HUDEP-2 (cell line): Measurements from ENCODE around the gene FADD.
A peak's percentile ranks its signal among the peaks of the same experiment; 100 is the strongest.
"Not testable (repeated sequence)": the region's sequence is repeated elsewhere in the genome, so short reads cannot be mapped to it uniquely, and the experiment has no call there.

ENCODE experiments used
- DNase-seq, 76 experiments: peaks; one replicate each; lab custom pipeline; 2025; ENCODE audit not compliant: unreplicated experiment in 76 of 76; lab: John Stamatoyannopoulos, UW

FADD gene

DNA sequence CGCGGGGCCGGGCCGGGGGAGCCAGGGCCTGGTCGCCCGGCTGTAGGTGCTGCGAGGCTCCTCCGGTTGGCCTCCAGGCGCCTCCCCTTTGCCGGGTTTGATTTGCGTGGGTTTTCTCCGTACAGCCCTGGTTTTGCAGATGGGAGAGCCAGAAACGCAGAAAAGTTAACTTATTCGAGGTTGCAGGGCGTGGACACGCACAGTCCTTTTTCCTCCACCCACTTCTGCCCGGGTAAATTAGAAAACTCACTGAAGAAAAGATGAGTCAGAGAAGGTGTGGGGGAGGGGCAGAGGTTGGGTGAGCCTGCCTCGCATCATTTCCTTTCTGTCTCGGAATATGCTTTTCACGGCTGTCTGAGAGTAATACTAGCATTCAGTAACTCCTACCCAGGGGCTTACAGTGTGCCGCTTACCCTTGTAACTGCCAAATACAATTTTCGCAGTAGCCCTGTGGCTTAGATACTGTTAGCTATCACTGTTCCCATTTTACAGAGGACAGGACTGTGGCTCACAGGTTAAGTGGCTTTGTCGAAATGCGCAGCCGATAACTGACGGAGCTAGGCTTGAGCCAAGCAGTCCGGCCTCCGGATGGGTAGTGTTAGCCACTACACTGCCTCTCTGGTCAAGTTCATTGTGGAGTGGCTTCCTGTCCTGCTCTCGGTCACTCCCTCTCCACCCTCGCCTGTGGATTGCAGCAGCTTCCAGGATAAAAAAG lies 812 bp downstream of the FADD start:
- peak in 71 of 76 experiments; percentile 16 to 88 (median 66) for DNase-seq

DNA sequence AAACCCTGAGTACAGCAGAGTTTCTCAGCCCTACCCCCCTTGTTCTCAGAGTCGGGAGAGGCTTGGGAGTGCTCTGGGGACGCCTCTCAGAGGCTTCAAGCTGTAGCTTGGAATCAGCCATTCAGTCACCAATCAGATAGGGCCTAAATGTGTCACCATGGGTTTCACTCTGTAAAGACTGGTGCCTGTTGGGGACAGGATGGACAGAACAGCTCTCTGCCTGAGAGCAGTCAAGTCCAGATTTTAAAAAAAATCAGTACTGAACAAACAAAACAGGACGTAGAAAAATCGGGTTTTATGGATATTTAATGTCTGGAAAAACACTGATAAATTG lies 1.3 kb downstream of the FADD start:
- DNase-seq: peak in 24 of 76 experiments; percentile 7 to 53 (median 26)

DNA sequence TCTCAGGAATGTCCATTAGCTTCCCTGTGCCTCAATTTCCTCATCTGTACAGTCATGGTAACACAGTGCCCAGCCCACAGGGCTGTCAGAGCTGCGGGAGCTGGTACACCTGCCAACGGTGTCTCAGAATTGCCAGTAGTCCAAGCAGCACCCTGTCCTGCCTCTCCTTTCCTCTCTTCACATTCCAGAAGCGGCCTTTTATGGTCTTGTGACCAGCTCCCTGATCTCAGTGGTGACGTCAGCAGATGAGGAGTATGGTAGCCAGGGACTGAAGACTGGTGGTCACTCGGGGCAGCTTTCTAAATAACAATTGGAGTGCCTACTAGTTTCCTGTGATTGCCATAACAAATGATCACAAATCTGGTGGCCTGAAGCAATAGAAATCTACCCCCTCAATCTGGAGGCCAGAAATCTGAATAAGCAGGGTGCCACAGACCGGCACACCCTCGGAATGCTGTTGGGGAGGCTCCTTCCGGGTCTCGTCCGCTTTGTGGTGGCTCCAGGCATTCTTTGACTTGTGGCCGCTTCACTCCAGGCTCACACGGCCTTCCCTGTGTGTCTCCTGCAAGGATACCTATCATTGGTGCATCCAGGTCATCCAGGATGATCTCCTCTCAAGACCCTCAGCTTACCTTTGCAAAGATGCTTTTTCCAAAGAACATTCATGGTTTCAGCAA lies 2.1 kb downstream of the FADD start:
- DNase-seq: no peak

DNA sequence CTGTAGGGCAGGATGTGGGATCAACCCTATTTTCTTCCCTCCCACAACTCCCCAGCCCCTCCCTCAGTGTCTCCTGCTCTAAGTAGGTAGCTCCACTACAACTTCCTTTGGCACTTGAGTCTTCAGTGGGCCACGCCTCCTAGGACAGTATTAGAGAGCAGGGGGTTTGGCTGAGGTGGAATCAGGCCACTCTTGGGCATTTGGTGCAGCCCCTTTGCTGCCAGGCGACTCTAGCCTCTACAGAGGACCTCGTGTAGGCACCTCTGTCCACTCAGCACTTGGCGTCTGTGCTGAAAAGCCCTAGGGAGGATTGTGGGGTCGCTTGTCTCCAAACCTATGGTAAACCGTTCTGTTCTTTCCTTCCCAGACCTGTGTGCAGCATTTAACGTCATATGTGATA lies 2.7 kb downstream of the FADD start:
- DNase-seq: no peak

DNA sequence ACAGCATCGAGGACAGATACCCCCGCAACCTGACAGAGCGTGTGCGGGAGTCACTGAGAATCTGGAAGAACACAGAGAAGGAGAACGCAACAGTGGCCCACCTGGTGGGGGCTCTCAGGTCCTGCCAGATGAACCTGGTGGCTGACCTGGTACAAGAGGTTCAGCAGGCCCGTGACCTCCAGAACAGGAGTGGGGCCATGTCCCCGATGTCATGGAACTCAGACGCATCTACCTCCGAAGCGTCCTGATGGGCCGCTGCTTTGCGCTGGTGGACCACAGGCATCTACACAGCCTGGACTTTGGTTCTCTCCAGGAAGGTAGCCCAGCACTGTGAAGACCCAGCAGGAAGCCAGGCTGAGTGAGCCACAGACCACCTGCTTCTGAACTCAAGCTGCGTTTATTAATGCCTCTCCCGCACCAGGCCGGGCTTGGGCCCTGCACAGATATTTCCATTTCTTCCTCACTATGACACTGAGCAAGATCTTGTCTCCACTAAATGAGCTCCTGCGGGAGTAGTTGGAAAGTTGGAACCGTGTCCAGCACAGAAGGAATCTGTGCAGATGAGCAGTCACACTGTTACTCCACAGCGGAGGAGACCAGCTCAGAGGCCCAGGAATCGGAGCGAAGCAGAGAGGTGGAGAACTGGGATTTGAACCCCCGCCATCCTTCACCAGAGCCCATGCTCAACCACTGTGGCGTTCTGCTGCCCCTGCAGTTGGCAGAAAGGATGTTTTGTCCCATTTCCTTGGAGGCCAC lies 3.3 kb downstream of the FADD start:
- DNase-seq: no peak

DNA sequence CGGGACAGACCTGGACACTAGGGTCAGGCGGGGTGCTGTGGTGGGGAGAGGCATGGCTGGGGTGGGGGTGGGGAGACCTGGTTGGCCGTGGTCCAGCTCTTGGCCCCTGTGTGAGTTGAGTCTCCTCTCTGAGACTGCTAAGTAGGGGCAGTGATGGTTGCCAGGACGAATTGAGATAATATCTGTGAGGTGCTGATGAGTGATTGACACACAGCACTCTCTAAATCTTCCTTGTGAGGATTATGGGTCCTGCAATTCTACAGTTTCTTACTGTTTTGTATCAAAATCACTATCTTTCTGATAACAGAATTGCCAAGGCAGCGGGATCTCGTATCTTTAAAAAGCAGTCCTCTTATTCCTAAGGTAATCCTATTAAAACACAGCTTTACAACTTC lies 3.9 kb downstream of the FADD start:
- no peak for DNase-seq

DNA sequence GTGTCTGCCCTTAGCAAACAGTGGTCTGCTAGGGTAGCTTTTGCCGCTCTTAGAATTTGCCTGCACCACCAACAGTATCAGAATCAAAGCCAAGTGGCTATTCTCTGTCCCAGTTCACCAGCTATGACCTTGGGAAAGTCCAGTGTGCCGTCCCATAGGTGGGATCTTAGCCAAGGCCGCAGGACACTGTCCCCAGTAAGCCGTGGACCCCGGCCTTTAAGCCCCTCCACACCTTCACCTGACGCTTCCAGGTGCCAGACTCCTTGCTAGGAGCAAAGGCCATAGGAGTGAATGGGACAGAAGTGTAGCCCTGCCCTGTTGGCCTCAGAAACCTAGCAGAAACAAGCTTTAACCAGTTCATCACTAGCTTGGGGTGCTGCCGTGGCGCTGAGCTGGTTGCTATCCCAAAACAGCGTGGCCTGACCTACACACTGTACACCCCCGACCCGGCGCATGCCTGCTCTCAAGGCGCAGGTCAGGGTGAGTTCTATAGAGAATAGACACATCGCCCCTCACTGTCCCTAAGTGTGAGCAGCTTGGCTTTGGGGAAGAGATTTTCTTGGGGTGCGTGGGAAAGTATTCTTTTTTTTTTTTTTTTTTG lies 4.5 kb downstream of the FADD start:
- no peak for DNase-seq

DNA sequence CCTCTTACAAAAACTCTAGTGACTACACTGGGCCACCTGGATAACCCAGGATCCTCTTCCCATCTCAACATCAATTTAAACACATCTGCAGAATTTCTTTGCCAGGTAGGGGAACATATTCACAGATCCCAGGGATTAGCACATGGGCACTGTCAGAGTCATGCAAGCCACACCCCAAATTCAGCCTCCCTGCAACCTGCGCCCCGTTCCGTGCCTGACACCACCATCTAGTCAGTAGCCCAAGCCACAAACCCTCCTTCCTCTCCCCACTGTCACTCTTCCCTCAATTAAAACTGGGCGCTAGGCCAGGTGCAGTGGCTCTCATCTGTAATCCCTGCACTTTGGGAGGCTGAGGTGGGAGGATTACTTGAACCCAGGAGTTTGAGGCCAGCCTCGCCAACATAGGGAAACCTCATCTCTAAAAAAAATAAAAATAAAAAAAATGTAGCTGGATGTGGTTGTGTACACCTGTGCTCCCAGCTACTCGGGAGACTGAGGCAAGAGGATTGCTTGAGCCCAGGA lies 6.4 kb downstream of the FADD start:
- DNase-seq: no peak

DNA sequence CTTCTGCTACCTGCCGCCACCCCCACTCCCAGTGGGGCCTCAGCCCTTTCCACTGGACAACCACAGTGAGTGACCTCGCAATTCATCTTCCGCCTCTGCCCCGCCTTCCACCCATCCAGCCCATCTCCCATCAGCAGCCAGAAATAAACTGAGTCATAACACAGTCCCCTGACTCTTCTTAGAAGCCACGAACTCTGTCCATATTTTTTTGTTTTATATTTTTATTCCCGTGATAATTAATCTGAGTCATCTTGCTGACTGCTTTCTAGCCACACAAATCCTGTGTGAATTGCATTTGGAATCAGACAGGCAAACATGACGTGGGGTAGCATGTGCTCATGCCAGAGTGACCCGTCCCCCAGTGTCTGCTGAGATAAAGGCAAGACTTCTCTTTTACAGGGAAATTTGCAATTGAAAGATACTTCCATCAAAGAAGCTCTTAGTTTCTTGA lies 7.0 kb downstream of the FADD start:
- no peak for DNase-seq

DNA sequence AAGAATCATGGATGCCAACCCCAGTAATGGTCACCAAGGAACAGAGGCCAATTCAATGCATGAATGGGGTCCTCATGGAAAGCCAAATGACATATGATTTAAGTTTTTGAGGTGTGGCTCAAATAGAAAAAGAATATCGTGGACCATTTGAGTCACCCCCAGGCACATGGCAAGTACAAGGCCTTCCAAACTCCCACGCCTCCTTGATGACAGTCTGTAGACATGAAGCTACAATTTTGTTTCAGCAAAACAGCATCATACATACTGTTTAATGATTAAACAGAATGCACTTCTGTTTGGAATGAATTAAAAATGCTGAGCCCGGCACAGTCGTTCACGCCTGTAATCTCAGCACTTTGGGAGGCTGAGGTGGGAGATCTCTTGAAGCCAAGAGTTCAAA lies 7.4 kb downstream of the FADD start:
- DNase-seq: no peak

DNA sequence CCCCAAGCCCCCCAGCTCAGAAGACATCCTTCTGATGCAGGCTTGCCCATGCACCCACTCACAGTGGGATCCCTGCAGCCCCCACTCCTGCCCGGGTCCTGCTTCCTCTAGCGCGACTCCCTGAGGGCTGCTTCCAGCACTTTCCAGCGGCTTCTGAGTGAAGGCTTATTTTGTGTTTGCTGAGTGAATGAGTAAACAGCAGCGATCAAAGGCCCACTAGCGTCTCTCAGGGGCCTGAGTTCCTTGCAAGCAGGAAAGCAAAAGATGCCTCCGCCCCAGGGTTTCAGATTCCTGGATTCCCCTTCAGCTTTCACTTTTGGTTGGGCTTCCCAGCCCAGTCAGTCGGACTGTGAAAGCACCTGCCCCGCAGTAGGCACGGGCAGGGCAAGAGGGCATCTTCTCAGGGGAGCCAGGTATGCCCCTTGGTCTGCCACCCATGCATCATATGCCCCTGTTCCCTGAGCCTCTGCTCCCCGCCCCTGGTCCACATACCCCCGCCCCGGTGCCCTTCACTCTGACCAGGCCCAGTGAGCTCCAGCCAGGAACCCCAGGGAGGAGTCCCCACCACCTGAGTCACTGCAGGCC lies 9.2 kb downstream of the FADD start:
- DNase-seq: no peak

DNA sequence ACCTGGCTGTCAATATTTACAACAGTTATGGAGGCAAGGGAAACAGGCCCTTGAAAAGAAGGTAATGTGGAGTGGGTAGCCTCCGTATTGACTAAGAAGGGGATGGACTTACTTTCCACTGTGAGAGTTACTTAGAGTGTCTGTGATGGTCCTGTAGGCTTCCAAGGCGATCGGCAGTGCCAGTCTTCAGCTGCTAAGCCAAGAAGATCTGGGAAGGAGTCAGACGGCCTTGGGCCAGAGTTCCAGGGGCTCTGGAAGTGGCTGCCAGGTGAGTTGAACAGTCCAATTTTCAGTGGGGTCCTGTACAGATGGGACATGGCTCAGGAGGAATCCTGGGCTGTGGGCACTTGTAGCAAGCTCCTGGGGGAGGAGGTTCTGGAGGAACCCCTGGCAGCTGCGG lies 14.3 kb downstream of the FADD start:
- not testable (repeated sequence) for DNase-seq

DNA sequence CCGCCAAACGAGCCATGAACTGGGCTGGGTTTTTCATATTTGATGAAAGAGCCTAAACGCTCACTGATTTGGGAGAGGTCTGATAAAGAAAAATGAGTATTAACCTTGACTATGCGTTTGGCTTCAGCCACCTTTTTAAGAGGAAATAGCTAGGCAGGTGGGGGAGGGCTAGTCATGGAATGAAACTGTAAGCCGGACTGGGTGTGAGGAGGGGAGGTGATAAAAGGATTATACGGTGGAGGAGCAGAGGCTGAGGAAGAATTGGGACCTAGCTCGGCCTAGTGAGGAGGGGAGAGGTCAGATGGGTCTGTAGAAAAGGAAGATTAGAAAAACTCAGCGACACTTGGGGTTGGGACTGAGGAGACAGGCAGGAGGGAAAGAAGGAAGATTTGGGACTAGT lies 15.0 kb downstream of the FADD start:
- not testable (repeated sequence) for DNase-seq

DNA sequence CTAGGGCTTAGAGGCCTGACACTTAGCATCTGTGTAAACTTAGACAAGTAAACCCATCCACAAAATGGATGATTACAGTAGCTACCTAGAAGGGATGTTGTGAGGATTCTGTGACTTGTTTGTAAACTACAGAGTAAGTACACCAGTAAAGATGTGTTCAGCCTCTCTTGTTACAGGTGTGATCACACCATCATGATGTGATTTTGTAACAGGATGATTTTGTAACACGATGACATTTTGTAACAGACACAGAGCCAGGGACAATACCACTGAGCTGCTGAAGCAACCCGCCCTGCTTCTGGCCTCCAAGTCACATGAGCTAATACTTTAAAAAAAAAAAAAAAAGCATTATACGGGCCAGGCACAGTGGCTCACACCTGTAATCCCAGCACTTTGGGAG lies 17.0 kb downstream of the FADD start:
- DNase-seq: no peak

DNA sequence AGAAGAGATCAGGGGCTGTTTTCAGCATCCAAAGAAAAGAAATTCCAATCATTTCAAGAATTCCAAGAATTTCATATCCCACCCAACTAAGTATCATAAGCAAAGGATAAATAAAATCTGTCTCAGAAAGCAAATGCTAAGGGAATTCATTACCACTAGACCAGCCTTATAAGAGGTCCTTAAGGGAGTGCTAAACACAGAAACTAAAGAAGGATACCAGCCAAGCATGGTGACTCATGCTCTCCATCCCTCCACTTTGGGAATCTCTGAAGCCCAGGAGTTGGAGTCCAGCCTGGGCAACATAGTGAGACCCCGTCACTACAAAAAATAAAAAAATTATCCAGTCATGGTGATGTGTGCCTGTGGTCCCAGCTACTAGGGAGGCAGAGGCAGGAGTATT lies 17.8 kb downstream of the FADD start:
- DNase-seq: no peak

DNA sequence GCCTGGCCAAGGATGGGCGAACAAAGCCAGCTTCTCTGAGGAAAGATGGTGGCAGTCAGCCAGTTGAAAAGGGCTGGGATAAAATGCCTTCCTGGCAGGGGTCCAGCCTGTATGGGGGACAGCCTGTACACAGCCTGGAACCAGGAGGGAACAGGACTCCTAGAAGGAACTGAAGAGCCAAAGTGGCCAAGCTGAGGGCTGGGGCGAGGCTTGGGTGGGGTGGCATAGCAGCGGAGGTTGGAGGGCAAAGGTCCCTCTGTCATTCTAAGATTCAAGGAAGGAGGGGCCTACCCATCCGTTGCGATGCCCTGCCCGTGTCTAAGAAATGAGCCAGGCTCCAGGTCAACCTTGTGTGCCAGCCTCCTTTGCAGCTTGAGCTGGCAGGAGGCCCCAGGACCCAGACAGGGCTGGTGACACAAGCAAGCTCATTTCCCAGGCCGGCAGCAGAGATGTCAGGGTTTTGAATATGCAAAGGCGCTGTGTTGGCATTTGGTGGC lies 22.6 kb downstream of the FADD start:
- DNase-seq: no peak

DNA sequence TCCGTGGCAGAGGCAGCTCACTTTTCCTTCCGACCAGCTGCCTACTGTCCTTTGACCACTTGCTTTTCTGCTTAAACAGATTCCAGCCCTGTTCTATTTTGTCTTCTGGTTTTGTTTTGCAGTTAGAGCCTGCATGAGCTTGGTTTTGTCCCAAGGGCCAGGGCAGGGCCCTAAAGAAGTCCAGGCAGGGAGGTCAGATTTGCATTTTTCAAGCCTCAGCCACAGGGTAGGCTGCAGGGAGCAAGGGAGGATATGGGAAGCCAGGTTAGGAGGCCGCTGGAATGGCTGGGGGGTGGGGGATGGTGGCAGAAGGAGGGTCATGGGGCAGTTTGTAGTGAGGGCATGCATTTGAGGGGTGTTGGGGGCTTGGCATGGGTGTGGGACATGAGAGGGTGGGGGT lies 23.1 kb downstream of the FADD start:
- no peak for DNase-seq

DNA sequence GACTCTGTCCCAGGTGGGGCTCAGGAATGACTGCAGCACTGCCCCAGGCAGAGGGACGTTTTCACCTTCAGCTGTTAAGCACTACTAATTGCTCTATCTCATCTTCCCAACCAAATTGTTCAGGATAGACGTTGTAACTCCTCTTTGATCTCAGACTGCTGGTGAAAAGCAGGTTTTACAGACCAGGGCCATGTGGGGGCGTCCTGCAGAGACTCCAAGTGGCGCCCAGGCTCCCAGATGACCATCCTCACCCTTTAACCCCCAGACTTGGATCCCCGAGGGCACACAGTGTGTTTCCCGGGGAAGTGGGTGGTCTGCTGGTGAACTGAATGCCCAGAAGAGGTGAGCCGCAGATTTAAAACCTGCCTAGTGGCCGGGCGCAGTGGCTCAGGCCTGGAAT lies 23.9 kb downstream of the FADD start:
- peak in 14 of 76 experiments; percentile 2 to 25 (median 8) for DNase-seq

DNA sequence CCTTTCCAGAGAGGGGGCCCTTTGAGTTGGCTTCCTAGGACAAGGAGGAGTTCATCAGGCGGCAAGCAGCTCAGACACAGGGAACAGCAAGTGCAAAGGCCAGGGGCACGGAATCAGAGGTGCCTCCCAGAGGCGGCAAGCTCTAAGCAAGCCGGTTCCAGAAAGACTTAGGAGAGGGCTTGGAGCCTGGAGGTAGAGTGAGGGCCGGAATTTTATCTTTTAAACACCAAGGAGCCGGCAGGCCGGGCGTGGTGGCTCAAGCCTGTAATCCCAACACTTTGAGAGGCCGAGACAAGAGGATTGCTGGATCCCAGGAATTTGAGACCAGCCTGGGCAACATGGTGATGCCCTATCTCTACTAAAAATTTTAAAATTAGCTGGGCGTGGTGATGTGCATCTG lies 26.6 kb downstream of the FADD start:
- no peak for DNase-seq

DNA sequence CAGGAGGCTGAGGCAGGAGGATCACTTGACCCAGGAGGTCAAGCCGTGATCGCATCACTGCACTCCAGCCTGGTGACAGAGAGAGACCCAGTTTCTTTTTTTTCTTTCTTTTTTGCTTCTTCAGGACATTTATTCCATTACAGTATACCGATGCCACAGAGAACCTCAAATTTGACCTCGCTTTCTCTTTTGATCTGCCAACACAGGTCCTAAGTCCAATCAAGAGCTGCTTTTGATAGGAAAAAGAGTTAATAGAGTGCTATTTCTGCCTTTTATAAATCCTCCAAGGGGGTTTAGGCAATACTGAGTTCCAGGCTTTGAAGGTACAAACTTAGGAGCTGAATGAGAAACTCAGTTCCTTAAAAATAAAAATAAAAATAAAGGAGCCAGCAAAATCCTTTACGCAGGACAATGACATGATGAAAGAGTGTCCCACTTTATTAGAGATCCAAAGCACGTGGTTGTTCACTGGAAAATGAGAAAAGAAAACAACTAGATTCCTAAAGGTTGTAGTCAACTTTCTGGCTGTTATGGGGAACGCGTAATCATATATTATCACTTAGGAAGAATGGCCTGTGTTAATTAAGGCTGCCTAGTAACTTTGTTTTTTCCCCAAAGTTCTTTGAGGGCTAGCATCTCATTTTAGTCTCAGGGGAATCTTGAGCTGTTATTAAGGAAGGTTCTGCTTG lies 27.2 kb downstream of the FADD start:
- no peak for DNase-seq
